Lower leg skin (tissue), 3 donors: ENCODE data around the gene CHI3L2.

Experiments used
- POLR2A ChIP-seq, 2 donors: fragments of 450-650 bp; IDR thresholded peaks; one replicate each; pipeline ENCODE4 v1.6.1; 2016 to 2017; ENCODE audit warnings: antibody characterized with exemption in 2 of 2, mild to moderate bottlenecking in 1 of 2, moderate library complexity in 1 of 2
- TF ChIP-seq, protein P1 (sequence below), 3 donors: fragments of 450-650 bp; IDR thresholded peaks; one replicate each; pipeline ENCODE4 v1.5.1; 2016; ENCODE audit warnings: antibody characterized with exemption in 3 of 3, mild to moderate bottlenecking in 3 of 3, moderate library complexity in 2 of 3

DNA sequence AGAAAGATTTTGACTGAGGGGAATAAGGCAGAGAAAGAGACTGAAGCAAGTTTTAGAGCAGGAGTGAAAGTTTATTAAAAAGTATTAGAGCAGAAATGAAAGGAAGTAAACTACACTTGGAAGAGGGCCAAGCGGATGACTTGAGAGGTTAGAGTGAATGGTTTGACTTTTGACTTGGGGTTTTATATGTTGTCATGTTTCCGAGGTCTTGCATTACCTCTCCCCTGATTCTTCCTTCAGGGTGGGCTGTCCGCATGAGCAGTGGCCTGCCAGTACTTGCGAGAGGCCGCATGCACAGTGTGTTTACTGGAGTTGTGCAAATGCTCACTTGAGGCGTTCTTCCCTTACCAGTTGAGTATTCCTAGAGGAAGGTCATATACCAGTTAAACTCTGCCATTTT lies 14.1 kb upstream of the CHI3L2 start:
- TF ChIP-seq POLR2A (IDR thresholded peaks at IDR 0.05): no peak
- TF ChIP-seq, protein P1, sequence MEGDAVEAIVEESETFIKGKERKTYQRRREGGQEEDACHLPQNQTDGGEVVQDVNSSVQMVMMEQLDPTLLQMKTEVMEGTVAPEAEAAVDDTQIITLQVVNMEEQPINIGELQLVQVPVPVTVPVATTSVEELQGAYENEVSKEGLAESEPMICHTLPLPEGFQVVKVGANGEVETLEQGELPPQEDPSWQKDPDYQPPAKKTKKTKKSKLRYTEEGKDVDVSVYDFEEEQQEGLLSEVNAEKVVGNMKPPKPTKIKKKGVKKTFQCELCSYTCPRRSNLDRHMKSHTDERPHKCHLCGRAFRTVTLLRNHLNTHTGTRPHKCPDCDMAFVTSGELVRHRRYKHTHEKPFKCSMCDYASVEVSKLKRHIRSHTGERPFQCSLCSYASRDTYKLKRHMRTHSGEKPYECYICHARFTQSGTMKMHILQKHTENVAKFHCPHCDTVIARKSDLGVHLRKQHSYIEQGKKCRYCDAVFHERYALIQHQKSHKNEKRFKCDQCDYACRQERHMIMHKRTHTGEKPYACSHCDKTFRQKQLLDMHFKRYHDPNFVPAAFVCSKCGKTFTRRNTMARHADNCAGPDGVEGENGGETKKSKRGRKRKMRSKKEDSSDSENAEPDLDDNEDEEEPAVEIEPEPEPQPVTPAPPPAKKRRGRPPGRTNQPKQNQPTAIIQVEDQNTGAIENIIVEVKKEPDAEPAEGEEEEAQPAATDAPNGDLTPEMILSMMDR (IDR thresholded peaks at IDR 0.05): no peak
